Measurements from ENCODE around the gene PIP4K2B. TPM values are rescaled to one million over a fixed set of nuclear protein-coding genes. Genes with fewer than 3 reads are reported as not detected.
"Not testable (repeated sequence)": the region's sequence is repeated elsewhere in the genome, so short reads cannot be mapped to it uniquely, and the experiment has no call there.

PIP4K2B gene
- total and polyA plus RNA-seq, 5 experiments from 2014 or later, result 11.8 to 64.2 (median 17.8) TPM

GRCh38 chr17:38797158-38797490 lies 2.2 kb downstream of the PIP4K2B start:
- H3K9me3 Mint-ChIP-seq, result no peaks in the 10 kb centered on the region
- H3K27ac Mint-ChIP-seq, result peak overlapping the region in 9 of 10 donors; percentile 21 to 95 (median 90)
- DNase-seq (no peak), ATAC-seq (no peak)
- H3K36me3 Mint-ChIP-seq, result peaks cover 3 to 51% (median 6%) of the 10 kb centered on the region in 3 donors
- no peaks in the 10 kb centered on the region for H3K27me3 Mint-ChIP-seq
- H3K4me1 Mint-ChIP-seq, result peaks cover 32 to 56% (median 54%) of the 10 kb centered on the region in 4 donors
- peak overlapping the region in 9 of 10 donors; percentile 72 to 98 (median 93) for H3K4me3 Mint-ChIP-seq
- POLR2A ChIA-PET, result interaction anchor here (1.5 kb wide), 1 partner anchor 44 kb away, joined by 5 read pairs; the partner anchor contains the start of gene PSMB3

GRCh38 chr17:38796451-38797157 lies 2.8 kb downstream of the PIP4K2B start:
- POLR2A ChIA-PET, result no interaction called here

GRCh38 chr17:38794221-38794620 lies 5.1 kb downstream of the PIP4K2B start:
- Mint-ChIP-seq H3K4me3 (peak overlapping the region in 2 of 10 donors; percentile 6 to 19), H3K27me3 (no peaks in the 10 kb centered on the region), H3K27ac (peak overlapping the region in 2 of 10 donors; percentile 11 to 70), H3K4me1 (peaks cover 33 to 62% (median 53%) of the 10 kb centered on the region in 4 donors), H3K9me3 (no peaks in the 10 kb centered on the region), H3K36me3 (peaks cover 0 to 53% (median 3%) of the 10 kb centered on the region in 3 donors)
- DNase-seq (no peak), ATAC-seq (no peak)
- POLR2A ChIA-PET, result interaction anchor here (0.6 kb wide), 2 partner anchors 17 to 92 kb away, joined by 3 read pairs; no protein-coding TSS in a partner anchor

More at GRCh38 chr17:38796451-38797157, 2.8 kb downstream of the PIP4K2B start:
- no peaks in the 10 kb centered on the region for H3K9me3 Mint-ChIP-seq
- DNase-seq, result no peak
- peaks cover 32 to 58% (median 55%) of the 10 kb centered on the region in 4 donors for H3K4me1 Mint-ChIP-seq
- peaks cover under 1 to 47% (median 3%) of the 10 kb centered on the region in 3 donors for H3K36me3 Mint-ChIP-seq
- H3K27me3 Mint-ChIP-seq, result no peaks in the 10 kb centered on the region
- H3K4me3 Mint-ChIP-seq, result peak overlapping the region in 9 of 10 donors; percentile 72 to 98 (median 93)
- no peak for ATAC-seq
- H3K27ac Mint-ChIP-seq, result peak overlapping the region in 9 of 10 donors; percentile 21 to 95 (median 90)

- Mint-ChIP-seq H3K27me3 (no peaks in the 10 kb centered on the region), H3K4me3 (peak overlapping the region in 1 of 10 donors; percentile 2), H3K9me3 (no peaks in the 10 kb centered on the region), H3K27ac (no peak overlapping the region), H3K4me1 (peaks cover 8 to 41% (median 26%) of the 10 kb centered on the region in 4 donors), H3K36me3 (peaks cover 0 to 60% (median 2%) of the 10 kb centered on the region in 3 donors)
- POLR2A ChIA-PET, result interaction anchor here (1.1 kb wide), 1 partner anchor 233 kb away, joined by 7 read pairs; no protein-coding TSS in a partner anchor
- ATAC-seq (no peak), DNase-seq (no peak)
Observed at GRCh38 chr17:38791162-38791561, 8.2 kb downstream of the PIP4K2B start.

- Mint-ChIP-seq H3K27ac (peak overlapping the region in 2 of 10 donors; percentile 11 to 15), H3K4me1 (peaks cover 7 to 32% (median 19%) of the 10 kb centered on the region in 4 donors), H3K36me3 (peaks cover 0 to 62% (median 2%) of the 10 kb centered on the region in 3 donors)
- not testable (repeated sequence) for ATAC-seq, H3K9me3 Mint-ChIP-seq, H3K4me3 Mint-ChIP-seq, H3K27me3 Mint-ChIP-seq, DNase-seq
- POLR2A ChIA-PET, result interaction anchor here (0.6 kb wide), 1 partner anchor 70 kb away, joined by 3 read pairs; no protein-coding TSS in a partner anchor
Observed at GRCh38 chr17:38790148-38790707, 9.1 kb downstream of the PIP4K2B start.

- no peaks in the 10 kb centered on the region for H3K27me3 Mint-ChIP-seq
- peaks cover 5 to 28% (median 15%) of the 10 kb centered on the region in 4 donors for H3K4me1 Mint-ChIP-seq
- peaks cover 0 to 65% (median 2%) of the 10 kb centered on the region in 3 donors for H3K36me3 Mint-ChIP-seq
- POLR2A ChIA-PET, result no interaction called here
- H3K27ac Mint-ChIP-seq, result peak overlapping the region in 1 of 10 donors; percentile 55
- ATAC-seq (no peak), DNase-seq (no peak)
- no peaks in the 10 kb centered on the region for H3K9me3 Mint-ChIP-seq
- H3K4me3 Mint-ChIP-seq, result no peak overlapping the region
Observed at GRCh38 chr17:38789185-38789584, 10.2 kb downstream of the PIP4K2B start.

- H3K27me3 Mint-ChIP-seq, H3K4me3 Mint-ChIP-seq, ATAC-seq, DNase-seq, H3K27ac Mint-ChIP-seq, H3K9me3 Mint-ChIP-seq: not testable (repeated sequence)
- peaks cover 5 to 23% (median 8%) of the 10 kb centered on the region in 4 donors for H3K4me1 Mint-ChIP-seq
- POLR2A ChIA-PET, result interaction anchor here (1.1 kb wide), 1 partner anchor 82 kb away, joined by 3 read pairs; the partner anchor contains the start of gene LASP1
- peaks cover 0 to 66% (median 2%) of the 10 kb centered on the region in 3 donors for H3K36me3 Mint-ChIP-seq
Observed at GRCh38 chr17:38787999-38788398, 11.4 kb downstream of the PIP4K2B start.

GRCh38 chr17:38786372-38786771 lies 13.0 kb downstream of the PIP4K2B start:
- H3K27me3 Mint-ChIP-seq, result no peaks in the 10 kb centered on the region
- DNase-seq (no peak), ATAC-seq (no peak)
- H3K4me1 Mint-ChIP-seq, result peaks cover 5 to 23% (median 9%) of the 10 kb centered on the region in 4 donors
- POLR2A ChIA-PET, result no interaction called here
- H3K4me3 Mint-ChIP-seq, result no peak overlapping the region
- peak overlapping the region in 1 of 10 donors; percentile 52 for H3K27ac Mint-ChIP-seq
- H3K36me3 Mint-ChIP-seq, result peaks cover 0 to 68% (median 3%) of the 10 kb centered on the region in 3 donors
- no peaks in the 10 kb centered on the region for H3K9me3 Mint-ChIP-seq

GRCh38 chr17:38783227-38783626 lies 16.1 kb downstream of the PIP4K2B start:
- POLR2A ChIA-PET, result interaction anchor here (0.7 kb wide), 1 partner anchor 206 kb away, joined by 4 read pairs; no protein-coding TSS in a partner anchor
- Mint-ChIP-seq H3K27ac (peak overlapping the region in 2 of 10 donors; percentile 60 to 65), H3K9me3 (no peaks in the 10 kb centered on the region), H3K27me3 (no peaks in the 10 kb centered on the region), H3K4me1 (peaks cover 0 to 12% (median 4%) of the 10 kb centered on the region in 4 donors), H3K36me3 (peaks cover 0 to 82% (median 10%) of the 10 kb centered on the region in 3 donors), H3K4me3 (no peak overlapping the region)
- no peak for ATAC-seq
- no peak for DNase-seq

GRCh38 chr17:38779965-38780752 lies 19.2 kb downstream of the PIP4K2B start:
- ATAC-seq (no peak), DNase-seq (no peak)
- Mint-ChIP-seq H3K27ac (peak overlapping the region in 3 of 10 donors; percentile 19 to 31 (median 28)), H3K4me3 (no peak overlapping the region), H3K4me1 (peaks cover 0 to 8% (median 4%) of the 10 kb centered on the region in 4 donors), H3K9me3 (no peaks in the 10 kb centered on the region), H3K36me3 (peaks cover 0 to 87% (median 11%) of the 10 kb centered on the region in 3 donors), H3K27me3 (no peaks in the 10 kb centered on the region)
- POLR2A ChIA-PET, result no interaction called here

GRCh38 chr17:38777641-38778250 lies 21.6 kb downstream of the PIP4K2B start:
- H3K27ac Mint-ChIP-seq, result no peak overlapping the region
- peaks cover 0 to 88% (median 13%) of the 10 kb centered on the region in 3 donors for H3K36me3 Mint-ChIP-seq
- ATAC-seq, result no peak
- H3K27me3 Mint-ChIP-seq, result no peaks in the 10 kb centered on the region
- peaks cover 0 to 7% (median 4%) of the 10 kb centered on the region in 4 donors for H3K4me1 Mint-ChIP-seq
- H3K4me3 Mint-ChIP-seq, result no peak overlapping the region
- H3K9me3 Mint-ChIP-seq, result no peaks in the 10 kb centered on the region
- no peak for DNase-seq
- POLR2A ChIA-PET, result no interaction called here

GRCh38 chr17:38773258-38773657 lies 26.1 kb downstream of the PIP4K2B start:
- Mint-ChIP-seq H3K4me3 (no peak overlapping the region), H3K27ac (peak overlapping the region in 1 of 10 donors; percentile 39), H3K36me3 (peaks cover 0 to 82% (median 8%) of the 10 kb centered on the region in 3 donors), H3K9me3 (no peaks in the 10 kb centered on the region), H3K4me1 (peaks cover 0 to 7% (median 4%) of the 10 kb centered on the region in 4 donors), H3K27me3 (no peaks in the 10 kb centered on the region)
- no peak for DNase-seq
- no peak for ATAC-seq
- POLR2A ChIA-PET, result no interaction called here

All from naive thymus-derived CD8-positive, alpha-beta T cell (primary cell).